A172 (cell line): ENCODE data around the gene C18orf54. TPM values are rescaled to one million over a fixed set of nuclear protein-coding genes. Genes with fewer than 3 reads are reported as not detected.
"Not testable (repeated sequence)": the region's sequence is repeated elsewhere in the genome, so short reads cannot be mapped to it uniquely, and the experiment has no call there.

Experiments used
- DNase-seq: peaks from one replicate; pipeline ENCODE4 v3.0.0-alpha.2; 2015; ENCODE audit warnings: low spot score
- total RNA-seq: library from RNA; depleted of rRNA; stranded (reverse); fragments of >200 nt; shearing (Covaris generic); gene quantifications from 2 replicates; pipeline ENCODE4 v1.2.3, GENCODE V29; 2014; rRNA removed

C18orf54 gene
- total RNA-seq, 1 experiment from 2014 or later = 5.7 TPM

GRCh38 chr18:54386800-54387495 is 29.2 kb downstream of the C18orf54 start:
- DNase-seq = not testable (repeated sequence)

- DNase-seq = peak; percentile 27
Measured at GRCh38 chr18:54387631-54388030, 29.9 kb downstream of the C18orf54 start.

GRCh38 chr18:54388203-54389142 is 30.8 kb downstream of the C18orf54 start:
- peak; percentile 78 for DNase-seq

GRCh38 chr18:54389143-54389505 is 31.4 kb downstream of the C18orf54 start:
- DNase-seq = no peak

- DNase-seq = no peak
Measured at GRCh38 chr18:54390838-54391237, 33.1 kb downstream of the C18orf54 start.

- DNase-seq = peak; percentile 57
Measured at GRCh38 chr18:54392543-54393023, 34.9 kb downstream of the C18orf54 start.

GRCh38 chr18:54393648-54394294 is 36.1 kb downstream of the C18orf54 start:
- DNase-seq = no peak

GRCh38 chr18:54396760-54397159 is 39.1 kb downstream of the C18orf54 start:
- no peak for DNase-seq

GRCh38 chr18:54405290-54405689 is 47.6 kb downstream of the C18orf54 start:
- DNase-seq = no peak

GRCh38 chr18:54411781-54412180 is 54.1 kb downstream of the C18orf54 start:
- no peak for DNase-seq

- DNase-seq = no peak
Measured at GRCh38 chr18:54415086-54415485, 57.4 kb downstream of the C18orf54 start.

GRCh38 chr18:54416436-54416835 is 58.7 kb downstream of the C18orf54 start:
- DNase-seq = peak; percentile 1

- DNase-seq = no peak
Measured at GRCh38 chr18:54423831-54424230, 66.1 kb downstream of the C18orf54 start.

- no peak for DNase-seq
Measured at GRCh38 chr18:54426085-54426665, 68.5 kb downstream of the C18orf54 start.

Other genes starting within 250 kb of the C18orf54 start
- gene MBD2, start 133.2 kb upstream of the C18orf54 start, total RNA-seq = 16.2 and 222 TPM in 2 replicates
- 7.6 and 7.9 TPM in 2 replicates for gene POLI, start 88.4 kb upstream of the C18orf54 start, total RNA-seq
- gene STARD6, start within 50 bp of the C18orf54 start, total RNA-seq = 0.26 TPM in 1 of 2 replicates, not detected in the other
- not detected in 2 replicates for gene DYNAP, start 233.3 kb downstream of the C18orf54 start, total RNA-seq